ENCODE data around the gene YIPF6. TPM values are rescaled to one million over a fixed set of nuclear protein-coding genes. Genes with fewer than 3 reads are reported as not detected.

The YIPF6 gene
- total RNA-seq, 1 experiment from 2014 or later, result 68.6 TPM

DNA sequence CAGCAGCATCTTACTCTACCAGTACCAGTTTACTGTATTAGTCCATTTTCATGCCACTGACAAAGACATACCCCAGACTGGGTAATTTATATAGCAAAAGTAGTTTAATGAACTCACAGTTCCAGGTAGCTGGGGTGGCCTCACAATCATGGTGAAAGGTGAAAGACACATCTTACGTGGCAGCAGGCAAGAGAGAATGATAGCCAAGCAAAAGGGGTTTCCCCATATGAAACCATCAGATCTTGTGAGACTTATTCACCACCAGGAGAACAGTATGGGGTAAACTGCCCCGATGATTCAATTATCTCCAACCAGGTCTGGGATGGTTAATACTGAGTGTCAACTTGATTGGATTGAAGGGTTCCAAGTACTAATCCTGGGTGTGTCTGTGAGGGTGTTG is 69.3 kb downstream of the YIPF6 start:
- no peaks in the 10 kb centered on the region for H3K4me1 Mint-ChIP-seq (ENCODE audit: low read depth, unreplicated experiment)
- no peaks in the 10 kb centered on the region for H3K36me3 Mint-ChIP-seq (ENCODE audit: insufficient read depth, unreplicated experiment)
- H3K27ac Mint-ChIP-seq (ENCODE audit: unreplicated experiment), result no peak overlapping the region
- H3K9me3 Mint-ChIP-seq (ENCODE audit: low read depth, unreplicated experiment), result peaks cover 2% of the 10 kb centered on the region
- peaks cover 19% of the 10 kb centered on the region for H3K27me3 Mint-ChIP-seq (ENCODE audit: unreplicated experiment)
- intact Hi-C loops (cut with micrococcal nuclease; ENCODE audit: unreplicated experiment), result no loop called here
- TF ChIP-seq, protein P1, sequence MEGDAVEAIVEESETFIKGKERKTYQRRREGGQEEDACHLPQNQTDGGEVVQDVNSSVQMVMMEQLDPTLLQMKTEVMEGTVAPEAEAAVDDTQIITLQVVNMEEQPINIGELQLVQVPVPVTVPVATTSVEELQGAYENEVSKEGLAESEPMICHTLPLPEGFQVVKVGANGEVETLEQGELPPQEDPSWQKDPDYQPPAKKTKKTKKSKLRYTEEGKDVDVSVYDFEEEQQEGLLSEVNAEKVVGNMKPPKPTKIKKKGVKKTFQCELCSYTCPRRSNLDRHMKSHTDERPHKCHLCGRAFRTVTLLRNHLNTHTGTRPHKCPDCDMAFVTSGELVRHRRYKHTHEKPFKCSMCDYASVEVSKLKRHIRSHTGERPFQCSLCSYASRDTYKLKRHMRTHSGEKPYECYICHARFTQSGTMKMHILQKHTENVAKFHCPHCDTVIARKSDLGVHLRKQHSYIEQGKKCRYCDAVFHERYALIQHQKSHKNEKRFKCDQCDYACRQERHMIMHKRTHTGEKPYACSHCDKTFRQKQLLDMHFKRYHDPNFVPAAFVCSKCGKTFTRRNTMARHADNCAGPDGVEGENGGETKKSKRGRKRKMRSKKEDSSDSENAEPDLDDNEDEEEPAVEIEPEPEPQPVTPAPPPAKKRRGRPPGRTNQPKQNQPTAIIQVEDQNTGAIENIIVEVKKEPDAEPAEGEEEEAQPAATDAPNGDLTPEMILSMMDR (IDR thresholded peaks at IDR 0.05; ENCODE audit: unreplicated experiment), result no peak
- DNase-seq, result no peak
- CTCF ChIA-PET, result no interaction called here
- no peak overlapping the region for H3K4me3 Mint-ChIP-seq (ENCODE audit: low read depth, unreplicated experiment)
- BruUV-seq (replicated peaks), result no TSS peak

DNA sequence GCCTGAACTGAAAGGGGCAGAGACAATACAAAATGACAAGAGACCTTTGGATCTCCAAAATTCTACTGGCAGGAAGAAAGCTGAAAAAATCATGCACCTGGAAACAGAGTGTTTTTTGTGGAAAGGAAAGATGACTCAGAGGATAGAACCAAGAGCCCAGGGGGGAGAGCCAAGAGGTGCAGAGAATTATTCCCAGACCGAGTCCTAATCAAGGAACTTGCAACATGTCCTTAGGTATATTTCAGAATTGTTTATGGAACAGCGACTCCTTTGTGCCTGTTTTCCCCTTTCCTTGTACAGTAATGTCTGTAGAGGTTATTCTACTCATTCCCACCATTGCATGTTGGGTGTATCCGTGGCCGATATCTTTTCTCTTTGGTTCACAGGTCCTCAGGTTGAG is 71.7 kb downstream of the YIPF6 start:
- no peak for DNase-seq
- intact Hi-C loops (cut with micrococcal nuclease; ENCODE audit: unreplicated experiment), result no loop called here
- BruUV-seq (replicated peaks), result no TSS peak
- no peaks in the 10 kb centered on the region for H3K4me1 Mint-ChIP-seq (ENCODE audit: low read depth, unreplicated experiment)
- TF ChIP-seq, protein P1 (IDR thresholded peaks at IDR 0.05; ENCODE audit: unreplicated experiment), result no peak
- CTCF ChIA-PET, result no interaction called here
- H3K27me3 Mint-ChIP-seq (ENCODE audit: unreplicated experiment), result no peaks in the 10 kb centered on the region
- H3K4me3 Mint-ChIP-seq (ENCODE audit: low read depth, unreplicated experiment), result no peak overlapping the region
- no peaks in the 10 kb centered on the region for H3K9me3 Mint-ChIP-seq (ENCODE audit: low read depth, unreplicated experiment)
- H3K36me3 Mint-ChIP-seq (ENCODE audit: insufficient read depth, unreplicated experiment), result no peaks in the 10 kb centered on the region
- H3K27ac Mint-ChIP-seq (ENCODE audit: unreplicated experiment), result no peak overlapping the region

DNA sequence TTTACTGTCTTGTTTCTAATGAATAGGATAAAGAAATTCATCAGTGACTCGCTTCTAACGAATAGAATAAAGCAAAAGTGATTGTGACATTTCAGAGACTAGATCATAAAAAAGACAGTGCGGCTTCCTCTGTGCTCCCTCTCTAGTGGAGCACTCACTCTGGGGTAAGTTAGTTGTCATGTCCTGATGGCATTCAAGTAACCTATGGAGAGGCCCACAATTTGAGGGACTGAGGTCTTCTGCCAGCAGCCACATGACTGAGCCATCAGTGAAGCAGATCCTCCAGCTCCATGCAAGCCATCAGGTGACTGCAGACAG is 72.4 kb downstream of the YIPF6 start:
- no peak overlapping the region for H3K4me3 Mint-ChIP-seq (ENCODE audit: low read depth, unreplicated experiment)
- no peaks in the 10 kb centered on the region for H3K36me3 Mint-ChIP-seq (ENCODE audit: insufficient read depth, unreplicated experiment)
- H3K4me1 Mint-ChIP-seq (ENCODE audit: low read depth, unreplicated experiment), result no peaks in the 10 kb centered on the region
- BruUV-seq (replicated peaks), result no TSS peak
- intact Hi-C loops (cut with micrococcal nuclease; ENCODE audit: unreplicated experiment), result no loop called here
- DNase-seq, result no peak
- CTCF ChIA-PET, result no interaction called here
- no peak overlapping the region for H3K27ac Mint-ChIP-seq (ENCODE audit: unreplicated experiment)
- no peaks in the 10 kb centered on the region for H3K9me3 Mint-ChIP-seq (ENCODE audit: low read depth, unreplicated experiment)
- TF ChIP-seq, protein P1 (IDR thresholded peaks at IDR 0.05; ENCODE audit: unreplicated experiment), result no peak
- no peaks in the 10 kb centered on the region for H3K27me3 Mint-ChIP-seq (ENCODE audit: unreplicated experiment)

DNA sequence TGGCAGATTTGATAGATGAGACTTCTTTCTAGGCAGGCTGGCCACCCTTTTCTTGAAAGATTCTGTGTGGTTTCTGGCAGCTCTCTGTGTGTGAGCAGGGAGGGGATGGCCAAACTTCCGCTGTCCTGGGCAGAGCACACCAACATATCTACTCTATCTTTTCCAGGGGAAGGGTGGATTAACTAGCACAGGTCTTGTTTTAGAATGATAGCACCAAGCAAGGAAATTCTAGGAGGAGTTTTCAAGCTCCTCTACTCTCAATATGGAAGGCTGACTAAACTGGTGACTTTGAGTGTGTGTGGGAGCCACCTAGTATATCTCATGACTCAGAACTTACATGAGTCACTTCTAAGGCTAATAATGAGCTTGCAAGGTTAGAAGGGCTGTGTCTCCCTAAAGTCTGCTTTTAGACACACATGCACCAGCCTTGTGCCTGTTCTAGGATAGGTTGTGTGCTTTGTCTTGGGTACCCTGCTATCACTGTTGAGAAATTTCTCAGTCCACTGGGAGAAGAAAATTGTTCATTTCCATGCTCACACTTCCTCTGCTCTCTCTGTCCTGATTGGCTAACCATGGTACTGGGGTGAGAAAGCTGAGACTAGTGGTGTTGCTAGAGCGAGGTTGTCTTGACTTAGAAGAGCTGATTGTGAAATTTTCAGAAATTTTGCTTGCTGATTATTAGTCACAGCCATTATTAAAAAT is 72.9 kb downstream of the YIPF6 start:
- Mint-ChIP-seq H3K36me3 (ENCODE audit: insufficient read depth, unreplicated experiment) (no peaks in the 10 kb centered on the region), H3K4me1 (ENCODE audit: low read depth, unreplicated experiment) (no peaks in the 10 kb centered on the region), H3K27me3 (ENCODE audit: unreplicated experiment) (no peaks in the 10 kb centered on the region), H3K4me3 (ENCODE audit: low read depth, unreplicated experiment) (no peak overlapping the region), H3K9me3 (ENCODE audit: low read depth, unreplicated experiment) (no peaks in the 10 kb centered on the region), H3K27ac (ENCODE audit: unreplicated experiment) (no peak overlapping the region)
- intact Hi-C loops (cut with micrococcal nuclease; ENCODE audit: unreplicated experiment), result no loop called here
- no TSS peak for BruUV-seq (replicated peaks)
- CTCF ChIA-PET, result no interaction called here
- no peak for DNase-seq
- TF ChIP-seq, protein P1 (IDR thresholded peaks at IDR 0.05; ENCODE audit: unreplicated experiment), result no peak
